Endothelial cell (in vitro differentiated cells): ENCODE measurements around the gene HES4. TPM values are rescaled to one million over a fixed set of nuclear protein-coding genes. Genes with fewer than 3 reads are reported as not detected.
A peak's percentile ranks its signal among the peaks of the same experiment; 100 is the strongest.
"Not testable (repeated sequence)": the region's sequence is repeated elsewhere in the genome, so short reads cannot be mapped to it uniquely, and the experiment has no call there.

Source experiments
- DNase-seq: peaks from one replicate; pipeline ENCODE4 v3.0.0; 2021; ENCODE audit warnings: low spot score
- H3K27ac Mint-ChIP-seq: one replicate; pipeline ENCODE4 v1.8.0; 2021; ENCODE audit warnings: mixed read lengths, inconsistent platforms; ENCODE audit not compliant: unreplicated experiment
- H3K27me3 Mint-ChIP-seq: one replicate; pipeline ENCODE4 v1.8.0; 2021; ENCODE audit warnings: mild to moderate bottlenecking, moderate library complexity, mixed read lengths, inconsistent platforms; ENCODE audit not compliant: unreplicated experiment
- H3K36me3 Mint-ChIP-seq: one replicate; pipeline ENCODE4 v1.8.0; 2021; ENCODE audit warnings: mild to moderate bottlenecking, low read depth, mixed read lengths, inconsistent platforms; ENCODE audit not compliant: unreplicated experiment
- H3K4me1 Mint-ChIP-seq: one replicate; pipeline ENCODE4 v1.8.0; 2021; ENCODE audit warnings: mild to moderate bottlenecking, mixed read lengths, inconsistent platforms; ENCODE audit not compliant: unreplicated experiment
- H3K4me3 Mint-ChIP-seq: one replicate; pipeline ENCODE4 v1.8.0; 2021; ENCODE audit warnings: mild to moderate bottlenecking, mixed read lengths, inconsistent platforms; ENCODE audit not compliant: unreplicated experiment
- H3K9me3 Mint-ChIP-seq: one replicate; pipeline ENCODE4 v1.8.0; 2021; ENCODE audit warnings: mixed read lengths, inconsistent platforms; ENCODE audit not compliant: unreplicated experiment
- total RNA-seq: library from RNA; stranded (reverse); fragmentation: NEBNext Ultra II Directional; extraction: Animal tissue kit (Norgen Biotek cat#: 25700); gene quantifications from one replicate; pipeline ENCODE4 v1.2.1, GENCODE V29; 2021; ENCODE audit not compliant: unreplicated experiment
- TF ChIP-seq, protein P1 (sequence below): fragments of 200-600 bp; sonication (generic); IDR thresholded peaks from one replicate; pipeline ENCODE4 v1.5.0; 2021; ENCODE audit warnings: antibody characterized with exemption; ENCODE audit not compliant: unreplicated experiment

Gene HES4
- total RNA-seq, 1 donor from 2014 or later: 144 TPM

DNA sequence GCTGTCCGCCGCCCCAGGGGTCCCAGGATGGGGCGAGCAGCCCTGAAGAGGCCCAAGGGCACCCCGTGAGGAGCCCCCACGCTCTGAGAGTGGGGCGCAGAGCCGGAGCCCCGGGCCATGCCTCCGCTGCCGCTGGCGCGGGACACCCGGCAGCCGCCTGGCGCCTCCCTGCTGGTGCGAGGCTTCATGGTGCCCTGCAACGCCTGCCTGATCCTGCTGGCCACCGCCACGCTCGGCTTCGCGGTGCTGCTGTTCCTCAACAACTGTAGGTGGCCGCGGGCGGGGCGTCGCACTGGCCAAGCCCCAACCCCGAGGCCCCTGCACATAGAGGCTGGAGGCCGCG, 34.5 kb upstream of the HES4 start:
- Mint-ChIP-seq H3K27me3 (peaks cover 20% of the 10 kb centered on the region), H3K4me1 (peaks cover 8% of the 10 kb centered on the region), H3K9me3 (no peaks in the 10 kb centered on the region), H3K4me3 (no peak overlapping the region), H3K27ac (no peak overlapping the region), H3K36me3 (peaks cover 10% of the 10 kb centered on the region)
- DNase-seq: no peak
- TF ChIP-seq, protein P1, sequence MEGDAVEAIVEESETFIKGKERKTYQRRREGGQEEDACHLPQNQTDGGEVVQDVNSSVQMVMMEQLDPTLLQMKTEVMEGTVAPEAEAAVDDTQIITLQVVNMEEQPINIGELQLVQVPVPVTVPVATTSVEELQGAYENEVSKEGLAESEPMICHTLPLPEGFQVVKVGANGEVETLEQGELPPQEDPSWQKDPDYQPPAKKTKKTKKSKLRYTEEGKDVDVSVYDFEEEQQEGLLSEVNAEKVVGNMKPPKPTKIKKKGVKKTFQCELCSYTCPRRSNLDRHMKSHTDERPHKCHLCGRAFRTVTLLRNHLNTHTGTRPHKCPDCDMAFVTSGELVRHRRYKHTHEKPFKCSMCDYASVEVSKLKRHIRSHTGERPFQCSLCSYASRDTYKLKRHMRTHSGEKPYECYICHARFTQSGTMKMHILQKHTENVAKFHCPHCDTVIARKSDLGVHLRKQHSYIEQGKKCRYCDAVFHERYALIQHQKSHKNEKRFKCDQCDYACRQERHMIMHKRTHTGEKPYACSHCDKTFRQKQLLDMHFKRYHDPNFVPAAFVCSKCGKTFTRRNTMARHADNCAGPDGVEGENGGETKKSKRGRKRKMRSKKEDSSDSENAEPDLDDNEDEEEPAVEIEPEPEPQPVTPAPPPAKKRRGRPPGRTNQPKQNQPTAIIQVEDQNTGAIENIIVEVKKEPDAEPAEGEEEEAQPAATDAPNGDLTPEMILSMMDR: no peak

- DNase-seq: no peak
- no peaks in the 10 kb centered on the region for H3K9me3 Mint-ChIP-seq
- H3K36me3 Mint-ChIP-seq: peaks cover 10% of the 10 kb centered on the region
- H3K27ac Mint-ChIP-seq: no peak overlapping the region
- no peak overlapping the region for H3K4me3 Mint-ChIP-seq
- TF ChIP-seq, protein P1: no peak
- peaks cover 20% of the 10 kb centered on the region for H3K27me3 Mint-ChIP-seq
- H3K4me1 Mint-ChIP-seq: peaks cover 8% of the 10 kb centered on the region
Measured at GRCh38 chr1:1033731-1034438, 34.0 kb upstream of the HES4 start.

- no peak overlapping the region for H3K27ac Mint-ChIP-seq
- H3K4me3 Mint-ChIP-seq: no peak overlapping the region
- TF ChIP-seq, protein P1: peak; percentile 81
- H3K27me3 Mint-ChIP-seq: peaks cover 17% of the 10 kb centered on the region
- no peaks in the 10 kb centered on the region for H3K9me3 Mint-ChIP-seq
- peaks cover 8% of the 10 kb centered on the region for H3K4me1 Mint-ChIP-seq
- H3K36me3 Mint-ChIP-seq: peaks cover 6% of the 10 kb centered on the region
- peak; percentile 93 for DNase-seq
Measured at GRCh38 chr1:1033009-1033587, 33.2 kb upstream of the HES4 start.

- peaks cover 6% of the 10 kb centered on the region for H3K36me3 Mint-ChIP-seq
- no peaks in the 10 kb centered on the region for H3K9me3 Mint-ChIP-seq
- H3K27ac Mint-ChIP-seq: no peak overlapping the region
- TF ChIP-seq, protein P1: no peak
- peaks cover 8% of the 10 kb centered on the region for H3K4me1 Mint-ChIP-seq
- H3K4me3 Mint-ChIP-seq: peak overlapping the region; percentile 69
- H3K27me3 Mint-ChIP-seq: peaks cover 12% of the 10 kb centered on the region
- DNase-seq: no peak
Measured at GRCh38 chr1:1032424-1032823, 32.5 kb upstream of the HES4 start.

DNA sequence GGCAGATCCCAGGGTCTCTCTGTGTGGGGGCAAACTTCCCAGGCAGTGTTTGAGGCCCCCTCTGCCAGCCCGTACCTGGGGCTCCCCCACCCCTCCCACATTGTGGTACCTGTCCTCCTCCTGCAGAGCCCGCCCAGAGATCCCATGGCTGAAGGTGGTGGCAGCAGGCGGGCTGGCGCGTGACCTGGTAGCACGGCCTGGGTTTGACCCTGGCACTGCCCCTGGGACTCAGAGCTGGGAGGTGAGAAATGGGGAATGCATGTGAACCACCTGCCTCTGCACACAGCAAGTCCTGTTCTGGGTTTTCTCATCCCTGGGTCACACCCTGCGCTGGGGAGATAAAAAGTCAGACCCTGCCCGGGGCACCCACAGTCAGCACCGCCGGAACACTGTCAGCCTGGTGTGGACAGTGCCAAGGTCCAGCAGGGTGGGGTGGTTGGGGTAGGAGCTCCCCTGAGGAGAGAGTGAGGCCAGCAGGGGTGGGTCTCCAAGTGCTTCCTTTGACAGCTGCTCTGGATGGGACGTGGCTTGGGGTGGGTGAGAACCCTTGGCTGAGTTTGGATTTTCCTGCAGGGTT, 31.9 kb upstream of the HES4 start:
- no peak for DNase-seq
- H3K4me3 Mint-ChIP-seq: peak overlapping the region; percentile 69
- H3K4me1 Mint-ChIP-seq: peaks cover 10% of the 10 kb centered on the region
- TF ChIP-seq, protein P1: no peak
- no peak overlapping the region for H3K27ac Mint-ChIP-seq
- H3K9me3 Mint-ChIP-seq: no peaks in the 10 kb centered on the region
- H3K27me3 Mint-ChIP-seq: peaks cover 12% of the 10 kb centered on the region
- peaks cover 6% of the 10 kb centered on the region for H3K36me3 Mint-ChIP-seq

DNA sequence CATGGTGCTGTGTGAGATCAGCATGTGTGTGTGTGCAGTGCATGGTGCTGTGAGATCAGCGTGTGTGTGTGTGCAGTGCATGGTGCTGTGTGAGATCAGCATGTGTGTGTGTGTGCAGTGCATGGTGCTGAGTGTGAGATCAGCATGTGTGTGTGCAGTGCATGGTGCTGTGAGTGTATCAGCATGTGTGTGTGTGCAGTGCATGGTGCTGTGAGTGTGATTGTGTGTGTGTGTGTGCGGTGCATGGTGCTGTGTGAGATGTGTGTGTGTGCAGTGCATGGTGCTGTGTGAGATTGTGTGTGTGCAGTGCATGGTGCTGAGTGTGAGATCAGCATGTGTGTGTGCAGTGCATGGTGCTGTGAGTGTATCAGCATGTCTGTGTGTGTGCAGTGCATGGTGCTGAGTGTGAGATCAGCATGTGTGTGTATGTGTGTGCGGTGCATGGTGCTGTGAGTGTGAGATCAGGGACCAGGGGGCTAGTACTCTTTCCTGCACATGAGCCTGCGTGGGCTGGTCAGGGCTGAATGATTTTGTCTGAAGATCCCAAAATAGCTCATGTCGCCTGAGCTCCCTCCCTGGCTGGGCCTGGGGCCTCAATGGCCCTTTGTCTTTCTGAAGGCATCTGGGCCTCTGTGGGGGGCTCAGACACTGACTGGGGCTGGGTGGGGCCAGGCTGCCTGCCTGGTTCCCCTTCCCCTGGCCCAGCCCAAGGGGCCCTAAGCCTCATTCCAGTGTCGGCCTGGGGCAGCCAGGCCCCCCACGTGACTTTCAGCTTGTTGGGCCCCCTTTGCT, 31.2 kb upstream of the HES4 start:
- not testable (repeated sequence) for H3K9me3 Mint-ChIP-seq, H3K27ac Mint-ChIP-seq, H3K36me3 Mint-ChIP-seq, DNase-seq, H3K4me3 Mint-ChIP-seq
- peaks cover 12% of the 10 kb centered on the region for H3K27me3 Mint-ChIP-seq
- peaks cover 11% of the 10 kb centered on the region for H3K4me1 Mint-ChIP-seq
